ENCODE measurements around the gene TXNDC8. TPM values are rescaled to one million over a fixed set of nuclear protein-coding genes. Genes with fewer than 3 reads are reported as not detected.

The TXNDC8 gene
- total and polyA plus RNA-seq, 2 experiments from 2014 or later = not detected

DNA sequence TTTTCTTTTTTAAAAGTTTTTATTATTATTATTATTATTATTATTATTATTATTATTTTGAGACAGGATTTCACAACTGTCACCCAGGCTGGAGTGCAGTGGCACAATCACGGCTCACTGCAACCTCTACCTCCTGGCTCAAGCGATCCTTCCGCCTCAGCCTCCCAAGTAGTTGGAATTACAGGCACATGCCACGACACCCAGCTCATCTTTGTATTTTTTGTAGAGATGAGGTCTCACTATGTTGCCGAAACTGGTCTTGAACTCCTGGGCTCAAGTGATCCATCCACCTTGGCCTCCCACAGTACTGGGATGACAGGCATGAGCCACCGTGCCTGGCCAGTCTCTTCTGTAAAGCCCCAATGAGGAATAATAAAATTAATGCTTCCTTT lies 50.4 kb downstream of the TXNDC8 start (continued):
- TF ChIP-seq ZNF462 (CRISPR knock-in tag; IDR thresholded peaks at IDR 0.05) (no peak), EZH2phosphoT487 (IDR thresholded peaks at IDR 0.05; ENCODE audit: unreplicated experiment) (no peak), NANOG (IDR thresholded peaks at IDR 0.05; ENCODE audit: borderline replicate concordance) (no peak), ZNF114 (CRISPR knock-in tag; IDR thresholded peaks at IDR 0.05) (no peak), JUNB (IDR thresholded peaks at IDR 0.05; ENCODE audit: unreplicated experiment) (no peak), EZH2 (IDR thresholded peaks at IDR 0.05; ENCODE audit: low read depth, unreplicated experiment) (no peak), POLR2AphosphoS5 (IDR thresholded peaks at IDR 0.05; ENCODE audit: low read depth) (no peak), REST (IDR thresholded peaks at IDR 0.05; ENCODE audit: unreplicated experiment) (no peak)
- TF ChIP-seq, protein P1, sequence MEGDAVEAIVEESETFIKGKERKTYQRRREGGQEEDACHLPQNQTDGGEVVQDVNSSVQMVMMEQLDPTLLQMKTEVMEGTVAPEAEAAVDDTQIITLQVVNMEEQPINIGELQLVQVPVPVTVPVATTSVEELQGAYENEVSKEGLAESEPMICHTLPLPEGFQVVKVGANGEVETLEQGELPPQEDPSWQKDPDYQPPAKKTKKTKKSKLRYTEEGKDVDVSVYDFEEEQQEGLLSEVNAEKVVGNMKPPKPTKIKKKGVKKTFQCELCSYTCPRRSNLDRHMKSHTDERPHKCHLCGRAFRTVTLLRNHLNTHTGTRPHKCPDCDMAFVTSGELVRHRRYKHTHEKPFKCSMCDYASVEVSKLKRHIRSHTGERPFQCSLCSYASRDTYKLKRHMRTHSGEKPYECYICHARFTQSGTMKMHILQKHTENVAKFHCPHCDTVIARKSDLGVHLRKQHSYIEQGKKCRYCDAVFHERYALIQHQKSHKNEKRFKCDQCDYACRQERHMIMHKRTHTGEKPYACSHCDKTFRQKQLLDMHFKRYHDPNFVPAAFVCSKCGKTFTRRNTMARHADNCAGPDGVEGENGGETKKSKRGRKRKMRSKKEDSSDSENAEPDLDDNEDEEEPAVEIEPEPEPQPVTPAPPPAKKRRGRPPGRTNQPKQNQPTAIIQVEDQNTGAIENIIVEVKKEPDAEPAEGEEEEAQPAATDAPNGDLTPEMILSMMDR (conservative IDR thresholded peaks at IDR 0.05; ENCODE audit: low read depth in 2 of 2) = no peak
